BE2C (cell line): ENCODE data around the gene OXT.

Source experiments
- DNase-seq: peaks from one replicate; pipeline ENCODE4 v3.0.0-alpha.2; 2020
- H3K27me3 ChIP-seq: fragments of 250-450 bp; sonication (Bioruptor Pico); 2 replicates; pipeline ENCODE4 v1.5.1; 2020; ENCODE audit warnings: mild to moderate bottlenecking
- H3K36me3 ChIP-seq: fragments of 250-450 bp; sonication (Bioruptor Pico); 2 replicates; pipeline ENCODE4 v1.5.1; 2020; ENCODE audit warnings: mild to moderate bottlenecking
- H3K4me1 ChIP-seq: fragments of 250-450 bp; sonication (Bioruptor Pico); 2 replicates; pipeline ENCODE4 v1.5.1; 2020
- H3K4me3 ChIP-seq: 2 replicates; pipeline ENCODE4 v1.5.1; 2011; ENCODE audit warnings: low read depth, low read length
- H3K9me3 ChIP-seq: fragments of 250-450 bp; sonication (Bioruptor Pico); 2 replicates; pipeline ENCODE4 v1.5.1; 2020
- CTCF ChIP-seq: IDR thresholded peaks from 2 replicates; pipeline ENCODE4 v1.5.1; 2012; ENCODE audit warnings: mild to moderate bottlenecking, low read depth, low read length

The OXT gene

GRCh38 chr20:3092611-3093379 lies 21.4 kb downstream of the OXT start:
- no peak for TF ChIP-seq CTCF
- Histone ChIP-seq H3K36me3 (no peaks in the 10 kb centered on the region), H3K9me3 (no peaks in the 10 kb centered on the region), H3K27me3 (no peaks in the 10 kb centered on the region; the same call in 1 of the 2 replicates), H3K4me1 (no peaks in the 10 kb centered on the region; the same call in 1 of the 2 replicates), H3K4me3 (peak overlapping the region; percentile 52)
- peak; percentile 57 for DNase-seq

- no peaks in the 10 kb centered on the region for H3K36me3 ChIP-seq
- H3K9me3 ChIP-seq: no peaks in the 10 kb centered on the region
- no peak for TF ChIP-seq CTCF
- DNase-seq: no peak
- H3K4me3 ChIP-seq: no peak overlapping the region
- H3K4me1 ChIP-seq: no peaks in the 10 kb centered on the region; the same call in 1 of the 2 replicates
- H3K27me3 ChIP-seq: no peaks in the 10 kb centered on the region; the same call in 1 of the 2 replicates
These were observed 22.5 kb downstream of the OXT start for GRCh38 chr20:3093861-3094361.

- no peak overlapping the region for H3K4me3 ChIP-seq
- DNase-seq: no peak
- H3K9me3 ChIP-seq: no peaks in the 10 kb centered on the region
- no peaks in the 10 kb centered on the region; the same call in 1 of the 2 replicates for H3K27me3 ChIP-seq
- no peaks in the 10 kb centered on the region for H3K36me3 ChIP-seq
- H3K4me1 ChIP-seq: no peaks in the 10 kb centered on the region; the same call in 1 of the 2 replicates
- no peak for TF ChIP-seq CTCF
These were observed 23.6 kb downstream of the OXT start for GRCh38 chr20:3094848-3095629.

- Histone ChIP-seq H3K4me3 (no peak overlapping the region), H3K36me3 (no peaks in the 10 kb centered on the region), H3K4me1 (peaks cover 3% of the 10 kb centered on the region; the same call in 1 of the 2 replicates), H3K9me3 (no peaks in the 10 kb centered on the region; the same call in 1 of the 2 replicates), H3K27me3 (no peaks in the 10 kb centered on the region)
- no peak for DNase-seq
- TF ChIP-seq CTCF: no peak
These were observed 29.1 kb downstream of the OXT start for GRCh38 chr20:3100480-3100879.

GRCh38 chr20:3101251-3101650 lies 29.8 kb downstream of the OXT start:
- Histone ChIP-seq H3K4me3 (no peak overlapping the region), H3K9me3 (no peaks in the 10 kb centered on the region; the same call in 1 of the 2 replicates), H3K27me3 (no peaks in the 10 kb centered on the region), H3K4me1 (peaks cover 3% of the 10 kb centered on the region; the same call in 1 of the 2 replicates), H3K36me3 (no peaks in the 10 kb centered on the region)
- DNase-seq: no peak
- TF ChIP-seq CTCF: no peak
